Naive thymus-derived CD4-positive, alpha-beta T cell (primary cell): ENCODE data around the gene TMEM129. TPM values are rescaled to one million over a fixed set of nuclear protein-coding genes. Genes with fewer than 3 reads are reported as not detected.

Experiments used
- ATAC-seq: fragments of 150-1000 bp; cut with Tn5 transposase; 2 replicates; pipeline ENCODE4 v1.10.0; 2021; ENCODE audit warnings: mild to moderate bottlenecking, moderate library complexity
- CTCF ChIA-PET: fragments of 350-600 bp; sonication (Branson Sonifier 250); formaldehyde crosslinking; loops from one replicate; lab custom pipeline; 2021; ENCODE audit warnings: antibody characterized with exemption; lab: Charles Lee
- POLR2A ChIA-PET: fragments of 350-600 bp; sonication (Branson Sonifier 250); formaldehyde crosslinking; loops from one replicate; lab custom pipeline; 2021; ENCODE audit warnings: antibody characterized with exemption, inconsistent platforms; lab: Charles Lee
- DNase-seq, 9 donors: peaks; one replicate each; pipeline versions ENCODE4 v3.0.0 to v3.0.0-alpha.2; 2020 to 2022; ENCODE audit warnings: mixed read lengths in 1 of 9
- H3K27ac ChIP-seq: one replicate; pipeline ENCODE4 v1.7.0; 2013; ENCODE audit warnings: mild to moderate bottlenecking, low read depth, low read length, moderate library complexity
- H3K27me3 ChIP-seq, 2 donors: one replicate each; pipeline ENCODE4 v1.7.0; 2013; ENCODE audit warnings: low read length in 2 of 2, mild to moderate bottlenecking in 2 of 2, moderate library complexity in 2 of 2; ENCODE audit not compliant: control insufficient read depth in 2 of 2, insufficient read depth in 2 of 2
- H3K36me3 ChIP-seq, 3 experiments: 1 replicate in 2 of 3; 2 replicates in 1 of 3; pipeline ENCODE4 v1.7.0; 2013; ENCODE audit warnings: low read length in 3 of 3, mild to moderate bottlenecking in 3 of 3, moderate library complexity in 1 of 3; ENCODE audit not compliant: insufficient read depth in 3 of 3, control insufficient read depth in 2 of 3
- H3K4me1 ChIP-seq, 2 donors: one replicate each; pipeline ENCODE4 v1.7.0; 2013; ENCODE audit warnings: low read length in 2 of 2, mild to moderate bottlenecking in 2 of 2, moderate library complexity in 1 of 2; ENCODE audit not compliant: control insufficient read depth in 2 of 2, insufficient read depth in 2 of 2
- H3K4me3 ChIP-seq: 2 replicates; pipeline ENCODE4 v1.7.0; 2013; ENCODE audit warnings: mild to moderate bottlenecking, low read length
- H3K9me3 ChIP-seq, 3 experiments: 1 replicate in 2 of 3; 2 replicates in 1 of 3; pipeline ENCODE4 v1.7.0; 2013; ENCODE audit warnings: low read length in 3 of 3; ENCODE audit not compliant: control insufficient read depth in 2 of 3
- H3K27ac Mint-ChIP-seq, 9 donors: one replicate each; pipeline ENCODE4 v1.8.0; 2020 to 2022; ENCODE audit warnings: mixed read lengths in 9 of 9, mild to moderate bottlenecking in 8 of 9, moderate library complexity in 5 of 9, inconsistent platforms in 2 of 9
- H3K27me3 Mint-ChIP-seq, 5 donors: one replicate each; pipeline ENCODE4 v1.8.0; 2021 to 2022; ENCODE audit warnings: mixed read lengths in 5 of 5, mild to moderate bottlenecking in 1 of 5
- H3K36me3 Mint-ChIP-seq, 5 donors: one replicate each; pipeline ENCODE4 v1.8.0; 2020 to 2022; ENCODE audit warnings: mixed read lengths in 5 of 5, mild to moderate bottlenecking in 3 of 5, inconsistent platforms in 1 of 5
- H3K4me1 Mint-ChIP-seq, 7 donors: one replicate each; pipeline ENCODE4 v1.8.0; 2020 to 2022; ENCODE audit warnings: mixed read lengths in 7 of 7, mild to moderate bottlenecking in 3 of 7, inconsistent platforms in 1 of 7
- H3K4me3 Mint-ChIP-seq, 10 donors: one replicate each; pipeline ENCODE4 v1.8.0; 2020 to 2022; ENCODE audit warnings: mild to moderate bottlenecking in 10 of 10, mixed read lengths in 10 of 10, moderate library complexity in 6 of 10, inconsistent platforms in 2 of 10
- H3K9me3 Mint-ChIP-seq, 11 donors: one replicate each; pipeline ENCODE4 v1.8.0; 2020 to 2022; ENCODE audit warnings: mixed read lengths in 11 of 11, mild to moderate bottlenecking in 4 of 11, inconsistent platforms in 1 of 11, moderate library complexity in 1 of 11
- intact Hi-C, 2 donors: fragments of 100-400 bp; cut with micrococcal nuclease; formaldehyde crosslinking; loops; one replicate each; pipeline ENCODE4 v1.15.1; 2023
- polyA plus RNA-seq, 2 donors: library from polyadenylated mRNA; unstranded; fragments of 300-500 nt; fragmentation: Illumina TruSeq; gene quantifications; one replicate each; pipeline ENCODE4 v1.2.3, GENCODE V29; 2021
- total RNA-seq, 6 experiments: library from RNA in 5 of 6; stranded (reverse) in 5 of 6; gene quantifications; 1 replicate in 5 of 6; 2 replicates in 1 of 6; pipeline ENCODE4 v1.2.3 and lab custom pipeline; 2021 to 2026

Gene TMEM129
- total and polyA plus RNA-seq, 7 experiments from 2014 or later = 20.0 to 44.7 (median 34.9) TPM

DNA sequence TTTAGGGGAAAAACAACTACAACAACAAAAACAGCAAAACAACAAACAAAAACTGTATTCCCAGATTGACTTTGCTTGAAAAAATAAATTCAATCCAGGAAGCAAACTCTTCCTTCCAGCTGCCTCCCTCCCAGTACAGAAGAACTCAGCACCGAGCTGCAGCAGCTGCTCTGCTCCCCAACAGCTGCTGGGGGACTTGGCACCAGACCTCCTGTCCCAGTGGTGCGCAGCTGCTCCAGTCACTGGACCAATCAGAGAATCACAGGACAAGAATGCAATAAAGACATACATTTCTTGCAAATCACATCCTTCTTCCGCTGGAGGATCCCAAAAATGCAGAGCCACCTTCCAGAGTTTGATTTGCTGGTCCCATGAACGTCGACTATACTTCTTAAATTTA lies 25.2 kb downstream of the TMEM129 start:
- DNase-seq (no peak), ATAC-seq (no peak)
- ChIA-PET CTCF (interaction anchor here (0.7 to 9.7 kb wide), 2 partner anchors 13 to 31 kb away, joined by 3 to 212 read pairs; no protein-coding TSS in a partner anchor), POLR2A (interaction anchor here (1.9 to 7.4 kb wide), 2 partner anchors 16 to 29 kb away, joined by 5 to 86 read pairs; partner anchors contain the start of gene SLBP)
- Mint-ChIP-seq H3K9me3 (no peaks in the 10 kb centered on the region), H3K27ac (no peak overlapping the region), H3K27me3 (no peaks in the 10 kb centered on the region), H3K36me3 (peaks cover 0 to 39% (median 27%) of the 10 kb centered on the region in 5 donors), H3K4me1 (peaks cover 0 to 9% (median 4%) of the 10 kb centered on the region in 7 donors), H3K4me3 (no peak overlapping the region)
- no peak overlapping the region for H3K4me3 ChIP-seq
- H3K27ac ChIP-seq = no peak overlapping the region
- intact Hi-C loops = no loop called here
- H3K36me3 ChIP-seq = peaks cover 13 to 67% (median 29%) of the 10 kb centered on the region in 3 experiments
- no peaks in the 10 kb centered on the region for H3K9me3 ChIP-seq
- H3K27me3 ChIP-seq = no peaks in the 10 kb centered on the region
- H3K4me1 ChIP-seq = no peaks in the 10 kb centered on the region

GRCh38 chr4:1693131-1693896 lies 27.8 kb downstream of the TMEM129 start:
- H3K27me3 Mint-ChIP-seq = no peaks in the 10 kb centered on the region
- POLR2A ChIA-PET = interaction anchor here (0.7 to 7.4 kb wide), 13 partner anchors 9 to 193 kb away, joined by 3 to 86 read pairs (median 3); partner anchors contain the start of genes FAM53A, SLBP, TACC3 and TMEM129
- H3K4me3 ChIP-seq = no peak overlapping the region
- no peaks in the 10 kb centered on the region for H3K4me1 ChIP-seq
- no peak overlapping the region for H3K27ac ChIP-seq
- peaks cover 0 to 5% (median 4%) of the 10 kb centered on the region in 7 donors for H3K4me1 Mint-ChIP-seq
- H3K9me3 ChIP-seq = no peaks in the 10 kb centered on the region
- intact Hi-C loops = loop anchor here (1.0 kb wide), 4 partner anchors 19 to 206 kb away; partner anchors contain the start of gene SLBP (in 2 of the 2)
- ATAC-seq = peak; percentile 97
- DNase-seq = peak; percentile 65 to 83 (median 80)
- H3K27ac Mint-ChIP-seq = peak overlapping the region in 8 of 9 donors; percentile 51 to 88 (median 72)
- H3K4me3 Mint-ChIP-seq = no peak overlapping the region
- peaks cover 0 to 37% (median 20%) of the 10 kb centered on the region in 5 donors for H3K36me3 Mint-ChIP-seq
- CTCF ChIA-PET = interaction anchor here (0.5 to 9.7 kb wide), 22 partner anchors 9 to 215 kb away, joined by 3 to 212 read pairs (median 4); partner anchors contain the start of genes SLBP, TACC3 and TMEM129
- H3K27me3 ChIP-seq = no peaks in the 10 kb centered on the region
- H3K9me3 Mint-ChIP-seq = no peaks in the 10 kb centered on the region
- H3K36me3 ChIP-seq = peaks cover 7 to 49% (median 16%) of the 10 kb centered on the region in 3 experiments

- Histone ChIP-seq H3K4me1 (no peaks in the 10 kb centered on the region), H3K9me3 (no peaks in the 10 kb centered on the region), H3K4me3 (no peak overlapping the region), H3K27ac (no peak overlapping the region), H3K36me3 (peaks cover 7 to 41% (median 16%) of the 10 kb centered on the region in 3 experiments), H3K27me3 (no peaks in the 10 kb centered on the region)
- Mint-ChIP-seq H3K27me3 (no peaks in the 10 kb centered on the region), H3K4me3 (no peak overlapping the region), H3K27ac (no peak overlapping the region), H3K36me3 (peaks cover 0 to 33% (median 20%) of the 10 kb centered on the region in 5 donors), H3K4me1 (peaks cover 0 to 5% (median 4%) of the 10 kb centered on the region in 7 donors), H3K9me3 (no peaks in the 10 kb centered on the region)
- ATAC-seq (no peak), DNase-seq (no peak)
- ChIA-PET CTCF (interaction anchor here (1.2 to 9.7 kb wide), 4 partner anchors 18 to 35 kb away, joined by 3 to 212 read pairs (median 8); partner anchors contain the start of genes TACC3 and TMEM129), POLR2A (interaction anchor here (0.5 to 7.4 kb wide), 6 partner anchors 17 to 1213 kb away, joined by 3 to 86 read pairs (median 7); partner anchors contain the start of gene SLBP)
- intact Hi-C loops = no loop called here
Measured at GRCh38 chr4:1691737-1692373, 29.3 kb downstream of the TMEM129 start.

DNA sequence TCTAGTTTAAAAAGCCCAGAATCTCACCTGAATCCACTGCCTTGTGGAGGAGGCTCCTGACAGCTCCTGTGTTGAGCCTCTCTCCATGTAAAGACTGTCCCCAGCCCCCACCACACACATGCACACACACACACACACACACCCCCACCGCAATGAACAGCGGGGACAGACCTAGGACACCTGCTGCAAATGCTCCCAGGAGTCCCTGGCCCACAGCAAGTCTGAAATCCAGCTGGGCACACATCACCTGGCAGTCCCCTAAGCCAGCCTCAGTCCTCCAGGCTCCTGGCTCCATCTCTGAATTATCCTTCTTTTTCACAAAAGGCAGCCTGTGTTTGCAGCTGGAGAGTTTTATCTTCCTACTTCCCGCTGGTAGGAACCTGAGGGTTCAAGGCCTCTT lies 30.4 kb downstream of the TMEM129 start:
- Histone ChIP-seq H3K9me3 (no peaks in the 10 kb centered on the region), H3K4me3 (no peak overlapping the region), H3K27me3 (no peaks in the 10 kb centered on the region), H3K4me1 (no peaks in the 10 kb centered on the region), H3K27ac (no peak overlapping the region), H3K36me3 (peaks cover 7 to 35% (median 9%) of the 10 kb centered on the region in 3 experiments)
- Mint-ChIP-seq H3K36me3 (peaks cover 0 to 26% (median 14%) of the 10 kb centered on the region in 5 donors), H3K27ac (peak overlapping the region in 1 of 9 donors; percentile 16), H3K4me1 (peaks cover 0 to 5% (median 4%) of the 10 kb centered on the region in 7 donors), H3K4me3 (no peak overlapping the region), H3K9me3 (no peaks in the 10 kb centered on the region), H3K27me3 (no peaks in the 10 kb centered on the region)
- POLR2A ChIA-PET = interaction anchor here (0.7 to 7.4 kb wide), 4 partner anchors 22 to 67 kb away, joined by 3 to 86 read pairs (median 20); partner anchors contain the start of gene SLBP
- intact Hi-C loops = no loop called here
- DNase-seq = no peak
- CTCF ChIA-PET = interaction anchor here (1.2 to 9.7 kb wide), 2 partner anchors 19 to 36 kb away, joined by 3 to 212 read pairs; no protein-coding TSS in a partner anchor
- ATAC-seq = no peak

DNA sequence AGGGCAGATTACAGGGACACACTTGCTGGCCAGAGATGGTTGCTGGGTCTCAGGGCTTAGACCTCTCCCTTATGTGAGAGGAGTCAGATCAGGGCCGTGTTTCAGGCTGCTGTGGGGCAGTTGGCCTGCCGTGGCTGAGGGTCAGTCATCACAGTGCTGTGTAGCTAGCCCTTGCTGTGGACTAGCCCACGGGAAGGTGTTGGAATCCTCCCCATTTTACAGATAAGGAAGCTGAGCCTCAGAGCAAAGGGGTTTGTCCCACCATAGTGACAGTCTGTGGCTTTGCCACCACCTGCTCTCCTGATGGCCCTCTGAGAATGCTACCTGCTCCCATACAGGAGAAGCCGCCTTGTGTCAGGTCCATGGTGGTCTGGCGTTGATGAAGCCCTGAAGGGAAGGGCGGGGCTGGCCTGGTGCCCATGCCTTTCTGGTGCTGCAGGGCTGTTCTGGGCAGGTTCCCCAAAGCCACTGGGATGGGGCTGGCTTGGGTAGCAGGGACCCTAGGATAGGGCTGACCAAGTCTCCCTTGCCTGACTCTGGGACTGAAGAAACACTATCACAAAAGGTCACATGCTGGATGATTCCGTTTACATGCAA lies 34.6 kb downstream of the TMEM129 start:
- Mint-ChIP-seq H3K9me3 (no peaks in the 10 kb centered on the region), H3K36me3 (peaks cover 0 to 14% (median 0%) of the 10 kb centered on the region in 5 donors), H3K4me1 (peaks cover 9 to 15% (median 12%) of the 10 kb centered on the region in 7 donors), H3K4me3 (peak overlapping the region in 6 of 10 donors; percentile 16 to 52 (median 44)), H3K27ac (peak overlapping the region in 6 of 9 donors; percentile 42 to 83 (median 62)), H3K27me3 (peaks cover 0 to 7% (median 0%) of the 10 kb centered on the region in 5 donors)
- Histone ChIP-seq H3K36me3 (peaks cover 0 to 12% (median 2%) of the 10 kb centered on the region in 3 experiments), H3K27me3 (no peaks in the 10 kb centered on the region), H3K27ac (no peak overlapping the region), H3K9me3 (no peaks in the 10 kb centered on the region), H3K4me1 (peaks cover 0 to 4% of the 10 kb centered on the region in 2 donors), H3K4me3 (no peak overlapping the region)
- no peak for DNase-seq
- no peak for ATAC-seq
- CTCF ChIA-PET = interaction anchor here (1.5 kb wide), 1 partner anchor 40 kb away, joined by 7 read pairs; no protein-coding TSS in a partner anchor
- POLR2A ChIA-PET = interaction anchor here (0.9 kb wide), 1 partner anchor 31 kb away, joined by 3 read pairs; no protein-coding TSS in a partner anchor
- intact Hi-C loops = no loop called here
